GM21526 (cell line): ENCODE measurements around the gene RASGRF2.

Experiments used
- ATAC-seq: cut with Tn5 transposase; IDR thresholded peaks from one replicate; pipeline ENCODE4 v1.9.1; 2021; ENCODE audit warnings: moderate library complexity; ENCODE audit not compliant: unreplicated experiment, low FRiP score

Gene RASGRF2, protein sequence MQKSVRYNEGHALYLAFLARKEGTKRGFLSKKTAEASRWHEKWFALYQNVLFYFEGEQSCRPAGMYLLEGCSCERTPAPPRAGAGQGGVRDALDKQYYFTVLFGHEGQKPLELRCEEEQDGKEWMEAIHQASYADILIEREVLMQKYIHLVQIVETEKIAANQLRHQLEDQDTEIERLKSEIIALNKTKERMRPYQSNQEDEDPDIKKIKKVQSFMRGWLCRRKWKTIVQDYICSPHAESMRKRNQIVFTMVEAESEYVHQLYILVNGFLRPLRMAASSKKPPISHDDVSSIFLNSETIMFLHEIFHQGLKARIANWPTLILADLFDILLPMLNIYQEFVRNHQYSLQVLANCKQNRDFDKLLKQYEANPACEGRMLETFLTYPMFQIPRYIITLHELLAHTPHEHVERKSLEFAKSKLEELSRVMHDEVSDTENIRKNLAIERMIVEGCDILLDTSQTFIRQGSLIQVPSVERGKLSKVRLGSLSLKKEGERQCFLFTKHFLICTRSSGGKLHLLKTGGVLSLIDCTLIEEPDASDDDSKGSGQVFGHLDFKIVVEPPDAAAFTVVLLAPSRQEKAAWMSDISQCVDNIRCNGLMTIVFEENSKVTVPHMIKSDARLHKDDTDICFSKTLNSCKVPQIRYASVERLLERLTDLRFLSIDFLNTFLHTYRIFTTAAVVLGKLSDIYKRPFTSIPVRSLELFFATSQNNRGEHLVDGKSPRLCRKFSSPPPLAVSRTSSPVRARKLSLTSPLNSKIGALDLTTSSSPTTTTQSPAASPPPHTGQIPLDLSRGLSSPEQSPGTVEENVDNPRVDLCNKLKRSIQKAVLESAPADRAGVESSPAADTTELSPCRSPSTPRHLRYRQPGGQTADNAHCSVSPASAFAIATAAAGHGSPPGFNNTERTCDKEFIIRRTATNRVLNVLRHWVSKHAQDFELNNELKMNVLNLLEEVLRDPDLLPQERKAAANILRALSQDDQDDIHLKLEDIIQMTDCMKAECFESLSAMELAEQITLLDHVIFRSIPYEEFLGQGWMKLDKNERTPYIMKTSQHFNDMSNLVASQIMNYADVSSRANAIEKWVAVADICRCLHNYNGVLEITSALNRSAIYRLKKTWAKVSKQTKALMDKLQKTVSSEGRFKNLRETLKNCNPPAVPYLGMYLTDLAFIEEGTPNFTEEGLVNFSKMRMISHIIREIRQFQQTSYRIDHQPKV (N-terminal part only)

DNA sequence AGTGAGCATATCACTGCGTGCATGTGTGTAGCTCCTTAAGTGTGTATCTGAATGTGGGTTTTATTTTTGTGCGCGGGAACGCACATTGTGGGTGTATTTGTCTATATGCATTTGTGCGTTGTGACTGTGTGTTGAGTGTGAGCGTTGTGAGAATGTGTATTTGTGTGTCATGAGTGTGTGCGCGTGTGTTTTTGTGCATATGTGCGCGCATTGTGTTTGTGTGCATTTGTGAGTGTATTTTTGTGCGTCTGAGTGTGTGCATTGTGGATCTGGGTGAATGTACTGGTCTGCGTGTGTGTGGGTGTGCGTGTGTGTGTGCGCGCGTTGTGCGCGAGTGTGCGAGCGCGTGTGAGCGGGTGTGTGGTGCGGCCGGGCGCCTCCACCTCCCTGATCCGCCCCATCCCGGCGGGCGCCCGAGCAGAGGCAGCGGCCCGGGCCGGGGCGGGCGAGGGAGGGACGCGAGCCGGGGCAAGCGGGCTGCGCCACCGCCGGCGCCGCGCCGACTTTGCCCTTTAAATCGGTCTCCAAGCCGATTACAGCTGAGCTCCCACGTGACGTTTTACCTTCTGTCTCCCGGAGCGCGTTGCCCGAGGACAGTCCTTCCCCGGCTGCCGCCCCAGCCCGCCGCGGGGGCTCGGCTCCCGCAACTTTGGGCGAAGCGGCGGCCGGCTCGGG, at the start of gene RASGRF2:
Gene RASGRF2, plus strand, starts transcription at position 596 of the 675 bp plus-strand sequence. CDS start 376 bp downstream, outside the sequence.
- ATAC-seq, result no peak

DNA sequence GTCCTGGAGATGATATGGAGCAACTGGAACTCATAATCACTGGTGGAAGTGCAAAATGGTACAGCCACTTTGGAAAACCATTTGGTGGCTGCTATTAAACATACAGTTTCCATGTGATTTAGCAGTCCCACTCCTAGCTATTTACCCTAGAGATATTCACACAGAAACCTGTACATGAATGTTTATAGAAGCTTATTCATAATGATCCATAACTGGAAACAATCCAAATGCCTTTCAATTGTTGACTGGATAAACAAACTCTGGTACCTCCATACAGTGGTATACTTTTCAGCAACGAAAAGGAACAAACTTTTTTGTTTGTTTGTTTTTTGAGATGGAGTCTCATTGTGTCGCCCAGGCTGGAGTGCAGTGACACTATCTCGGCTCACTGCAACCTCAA, 47.7 kb upstream of the RASGRF2 start:
- no peak for ATAC-seq

DNA sequence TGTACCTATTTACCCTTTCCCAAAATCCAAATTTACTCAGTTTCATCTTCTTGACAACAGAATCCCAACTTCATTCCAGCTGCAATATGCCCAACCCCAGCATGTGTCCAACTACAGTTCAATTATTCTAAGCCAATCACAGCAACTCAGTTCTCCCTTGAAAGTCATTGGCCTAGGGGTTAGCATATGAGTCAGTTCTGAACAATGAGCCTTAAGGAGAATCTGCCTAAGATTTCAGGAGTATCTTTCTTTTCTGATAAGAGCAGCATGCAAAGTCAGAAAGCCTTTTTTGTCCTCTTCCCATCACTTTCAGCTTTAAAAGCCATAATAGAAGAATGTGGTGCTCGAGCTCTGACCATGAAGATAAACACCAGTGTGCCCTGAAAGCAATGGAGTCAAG, 44.4 kb upstream of the RASGRF2 start:
- no peak for ATAC-seq

DNA sequence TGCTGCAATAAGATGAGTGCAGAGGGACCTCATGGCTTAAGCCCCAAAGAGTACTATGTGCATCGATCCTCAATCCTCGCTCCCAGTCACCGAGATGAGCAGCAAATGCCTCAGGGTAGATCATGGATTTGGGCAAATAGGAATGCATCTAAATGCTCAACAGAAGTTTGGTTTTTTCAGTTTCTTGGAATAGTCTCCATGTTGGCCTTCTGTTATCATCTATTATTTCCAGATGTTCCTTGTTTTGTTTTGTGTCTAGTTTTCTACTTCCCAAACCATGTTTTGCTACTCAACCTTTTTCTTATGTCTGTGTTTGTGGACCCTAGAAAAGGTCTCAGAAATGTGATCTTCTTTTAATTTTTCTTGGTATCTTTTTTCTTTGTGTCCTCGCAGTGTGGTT, 43.5 kb upstream of the RASGRF2 start:
- no peak for ATAC-seq

DNA sequence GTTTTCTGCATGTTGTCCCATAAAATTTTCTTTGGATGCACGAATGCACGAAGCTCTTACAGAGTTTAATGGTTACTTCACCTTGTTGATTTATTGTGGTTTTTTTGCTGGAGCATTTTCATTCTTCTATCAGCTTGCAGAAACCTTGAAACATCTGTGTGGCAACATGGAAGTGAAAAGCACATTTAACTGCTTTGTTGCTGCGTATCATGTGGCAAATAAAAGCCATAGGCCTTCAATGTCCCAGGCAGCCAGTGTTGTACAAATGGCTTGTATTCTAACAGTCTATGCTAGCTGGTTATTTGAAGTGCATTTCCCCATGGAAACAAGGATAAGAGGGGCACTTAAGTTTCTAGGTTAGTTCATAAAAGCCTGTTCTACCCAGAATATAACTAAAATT, 42.5 kb upstream of the RASGRF2 start:
- no peak for ATAC-seq

DNA sequence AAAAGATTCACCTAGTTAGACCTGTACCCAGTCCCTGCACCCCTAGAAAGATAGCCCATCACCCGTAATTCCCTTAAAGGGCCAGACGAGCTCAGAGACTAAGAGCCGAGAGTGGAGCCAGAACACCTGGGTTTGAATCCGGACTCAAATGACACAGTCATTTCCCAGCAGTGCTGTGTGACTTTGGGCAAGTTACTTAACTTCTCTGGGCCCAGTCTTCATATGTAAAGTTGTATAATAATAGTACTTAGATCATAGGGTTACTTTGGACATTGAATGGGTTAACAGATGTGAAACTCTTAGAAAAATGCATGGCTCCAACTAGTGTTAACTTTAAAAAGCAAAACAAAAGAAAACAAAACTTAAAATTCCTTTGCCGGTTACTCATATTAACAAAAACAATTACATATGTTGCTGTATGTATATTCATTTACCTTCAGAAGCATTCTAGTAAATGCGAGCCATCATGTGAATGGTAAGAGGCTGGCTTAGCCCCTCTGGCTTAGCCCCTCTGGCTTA, 40.4 kb upstream of the RASGRF2 start:
- no peak for ATAC-seq

DNA sequence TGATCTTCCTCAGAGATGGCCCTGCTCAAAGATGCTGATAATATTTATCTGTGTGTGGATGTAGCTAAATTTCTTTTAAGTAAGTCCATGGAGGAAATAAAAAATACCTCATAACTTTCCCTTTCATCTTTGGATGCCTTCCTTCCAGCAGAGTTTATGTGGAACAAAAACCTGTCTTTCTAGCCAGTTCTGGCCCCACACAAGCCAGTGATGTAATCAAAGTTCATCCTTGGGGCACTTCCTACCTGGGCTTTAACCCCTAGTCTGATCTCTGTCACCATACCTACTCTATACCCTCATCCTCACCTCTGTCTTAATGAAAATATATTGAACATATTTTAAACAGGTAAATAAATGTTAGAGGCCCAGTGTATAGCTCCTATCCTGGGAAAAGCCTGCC, 39.8 kb upstream of the RASGRF2 start:
- no peak for ATAC-seq

DNA sequence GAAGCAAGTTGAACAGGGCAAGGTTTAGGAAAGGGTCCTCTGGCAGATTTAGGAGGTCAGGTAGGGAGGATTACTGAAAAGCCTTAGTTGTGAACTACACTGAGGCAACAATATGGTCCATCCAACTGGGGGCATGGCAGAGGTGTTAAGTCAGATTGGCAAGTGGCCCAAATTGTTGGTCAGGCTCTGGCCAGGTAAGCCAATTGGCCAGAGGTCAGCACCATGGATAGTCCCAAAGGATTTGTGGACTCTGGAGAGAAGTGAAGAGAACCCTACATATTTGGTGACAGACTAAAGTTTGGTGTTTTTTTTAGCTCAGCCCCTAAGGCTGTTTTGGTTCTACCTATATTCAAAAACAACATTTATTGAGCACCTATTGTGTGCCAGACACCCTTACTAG, 39.1 kb upstream of the RASGRF2 start:
- ATAC-seq, result no peak

DNA sequence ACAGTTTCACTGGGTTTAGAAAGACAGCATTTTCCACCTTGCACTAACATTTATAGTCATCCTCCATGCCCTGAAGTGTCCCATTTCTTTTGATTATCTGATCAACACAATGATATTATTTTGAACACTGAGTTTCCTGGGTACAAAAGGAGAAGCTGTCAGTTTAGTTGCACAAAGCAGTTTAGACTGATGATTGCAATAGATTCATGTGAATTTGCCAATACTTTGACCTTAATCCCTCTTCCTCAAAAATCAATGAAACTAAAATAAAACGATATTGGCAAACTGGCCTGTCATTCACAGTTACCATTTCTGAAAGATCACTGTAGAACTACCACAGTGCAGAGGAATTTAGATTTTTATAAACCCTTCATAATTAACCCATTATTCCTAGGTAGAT, 34.2 kb upstream of the RASGRF2 start:
- ATAC-seq, result no peak

DNA sequence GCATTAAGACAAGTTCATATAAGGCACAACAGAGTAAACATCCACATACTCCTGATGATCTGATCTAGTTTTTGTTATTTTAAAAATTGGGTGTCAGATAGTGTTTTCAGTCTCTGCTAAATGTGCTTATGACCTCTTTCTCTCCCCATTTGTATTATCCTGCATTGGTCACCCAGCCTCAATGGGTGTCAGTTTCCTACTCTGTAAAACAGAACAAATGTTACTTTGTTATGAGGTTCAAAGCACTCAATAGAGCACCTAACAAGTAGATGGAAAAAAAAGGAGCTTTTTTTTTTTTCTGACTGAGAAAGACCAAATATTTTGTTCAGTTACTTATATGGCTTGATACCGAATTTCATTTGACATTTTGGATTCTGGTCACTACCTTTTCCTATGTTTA, 33.6 kb upstream of the RASGRF2 start:
- no peak for ATAC-seq

DNA sequence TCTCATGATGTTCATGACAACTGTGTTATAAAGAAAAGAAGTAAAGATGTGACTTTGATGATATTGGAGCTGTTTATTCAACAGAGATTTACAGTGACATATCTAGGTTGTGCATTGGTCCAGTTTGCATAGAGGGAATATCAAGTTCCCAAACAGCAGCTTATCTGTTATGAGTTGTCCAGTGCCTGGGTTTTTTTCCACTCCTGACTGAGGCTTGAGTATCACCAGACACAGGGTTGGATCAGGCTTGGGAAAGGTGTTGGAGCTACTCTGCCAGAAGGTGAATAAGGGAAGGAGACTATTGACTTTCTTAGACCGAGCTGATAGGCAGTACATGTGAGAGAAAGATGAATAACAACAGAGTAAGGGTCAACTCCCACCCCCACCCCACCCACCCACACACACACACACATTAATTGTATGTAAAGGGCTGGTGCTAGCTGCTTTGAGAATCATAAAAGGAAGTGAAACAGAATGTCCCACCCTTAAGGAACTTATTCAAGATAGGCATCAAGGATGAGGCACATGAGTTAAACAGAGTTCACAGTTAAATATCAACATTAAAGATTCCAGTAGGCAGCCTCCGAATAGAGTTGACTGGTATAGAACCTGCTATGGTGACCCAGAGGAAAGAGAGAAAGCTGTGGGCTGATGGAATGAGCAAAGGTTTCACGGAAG, 33.0 kb upstream of the RASGRF2 start:
- no peak for ATAC-seq

DNA sequence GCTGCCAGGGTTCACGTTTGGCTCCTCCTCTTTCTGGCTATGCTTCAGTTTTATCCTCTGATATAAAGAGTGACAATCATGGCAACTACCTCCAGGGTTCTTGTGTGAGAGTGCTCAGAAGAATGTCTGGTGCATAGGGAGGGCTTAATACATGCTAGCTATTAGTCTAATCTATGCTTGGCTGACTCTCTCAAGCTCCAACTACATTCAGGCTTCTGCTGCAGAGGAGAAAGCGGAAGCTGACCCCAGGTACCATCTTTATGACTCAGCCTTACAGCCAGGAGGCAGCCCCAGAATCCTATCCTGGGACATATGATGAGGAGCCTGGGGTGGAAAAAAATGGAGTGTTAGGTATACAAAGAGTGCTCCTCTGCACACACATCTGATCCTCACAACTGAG, 32.1 kb upstream of the RASGRF2 start:
- no peak for ATAC-seq

DNA sequence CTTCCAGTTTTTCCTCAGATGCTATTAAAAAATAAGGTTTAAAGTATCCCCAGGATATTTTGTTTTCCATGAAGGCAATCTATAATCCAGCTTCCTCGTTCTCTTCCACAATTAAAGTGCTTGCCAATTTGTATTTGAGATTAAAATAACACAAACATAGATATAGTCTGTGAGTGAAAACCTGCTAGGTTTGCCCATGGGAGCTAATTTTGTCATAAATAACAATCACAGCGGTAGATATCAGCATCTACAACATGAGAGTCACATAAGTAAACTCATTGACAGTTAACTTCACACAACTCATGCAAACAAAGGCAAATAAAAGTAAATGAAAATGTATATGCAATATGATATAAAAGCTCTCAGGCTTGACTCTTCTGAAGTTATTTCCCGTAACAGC, 29.2 kb upstream of the RASGRF2 start:
- no peak for ATAC-seq

DNA sequence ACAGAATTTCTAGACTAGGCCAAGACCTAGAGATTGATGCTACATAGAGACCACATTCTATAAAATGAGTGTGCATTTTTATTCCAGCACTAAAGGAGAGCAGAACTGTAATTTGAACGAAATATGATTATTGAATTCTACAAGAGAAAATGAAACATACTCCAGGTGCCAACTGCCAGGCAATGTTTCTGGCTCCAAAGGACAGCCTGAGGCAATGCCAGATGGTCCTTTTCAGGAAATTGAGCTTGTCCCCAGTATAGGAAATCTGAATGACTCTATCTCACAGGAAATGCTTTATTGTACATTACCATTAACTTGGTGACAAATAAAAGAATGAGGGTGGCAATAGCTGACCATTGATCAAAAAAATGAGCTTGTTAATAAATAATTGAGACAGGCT, 28.8 kb upstream of the RASGRF2 start:
- ATAC-seq, result no peak

DNA sequence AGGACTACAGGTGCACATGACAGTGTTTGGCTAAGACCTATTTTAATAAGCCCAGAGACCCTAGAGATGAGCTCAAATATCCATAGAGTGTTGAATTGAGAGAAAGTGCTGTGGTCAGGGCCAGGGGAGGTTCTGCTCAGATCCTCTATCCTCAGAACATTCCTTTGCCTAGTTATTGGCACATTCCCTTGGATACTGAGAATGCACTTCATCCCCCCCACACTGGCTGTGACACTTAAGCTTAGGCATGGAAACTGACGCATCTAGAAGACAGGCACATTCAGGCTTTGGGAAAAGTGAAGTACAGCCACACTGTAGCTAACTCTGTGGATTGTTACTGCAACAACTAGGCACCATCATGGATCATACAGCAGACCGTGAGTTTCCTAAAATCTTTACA, 27.1 kb upstream of the RASGRF2 start:
- ATAC-seq, result no peak

DNA sequence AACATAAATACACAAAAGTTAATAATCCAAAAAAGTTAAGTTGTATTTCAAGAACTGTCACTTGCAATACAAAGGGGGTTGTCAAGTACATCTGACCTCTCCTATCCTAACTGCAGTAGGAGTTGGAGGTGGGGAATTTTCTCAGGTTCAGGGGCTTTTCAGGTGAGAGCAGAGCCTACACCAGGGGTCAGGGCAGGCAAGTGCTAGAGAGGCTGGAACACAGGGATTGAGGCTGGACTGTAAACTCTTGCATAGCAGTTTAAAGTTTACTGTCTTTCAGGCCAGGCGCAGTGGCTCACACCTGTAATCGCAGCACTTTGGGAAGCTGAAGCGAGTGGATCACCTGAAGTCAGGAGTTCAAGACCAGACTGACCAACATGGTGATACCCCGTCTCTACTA, 25.4 kb upstream of the RASGRF2 start:
- ATAC-seq, result no peak

DNA sequence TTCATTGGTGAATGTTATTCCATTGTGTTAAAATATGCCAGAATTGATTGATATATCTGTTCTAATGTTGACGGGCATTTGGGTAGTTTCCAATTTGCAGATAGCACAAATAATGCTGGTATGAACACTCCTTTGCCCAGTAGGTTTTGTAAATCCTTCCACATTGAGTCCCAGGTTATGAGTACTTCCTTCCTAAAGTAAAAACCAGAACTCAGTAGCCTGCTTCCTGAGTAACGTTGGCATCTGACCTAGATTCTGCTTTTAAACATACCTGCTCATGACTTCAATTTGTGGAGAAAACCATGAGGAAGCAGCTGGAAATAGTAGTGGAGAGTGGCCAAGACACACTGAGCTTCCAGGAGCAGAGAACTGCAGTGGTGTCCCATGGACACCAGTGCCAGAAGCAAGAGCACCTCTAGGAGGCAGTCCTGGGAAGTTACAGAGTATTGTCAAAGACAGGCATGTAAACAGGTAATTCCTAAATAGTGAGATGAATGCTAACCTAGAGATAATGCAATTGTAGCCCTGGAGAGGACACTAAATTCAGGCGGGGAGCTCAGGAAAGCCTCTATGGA, 24.3 kb upstream of the RASGRF2 start:
- ATAC-seq, result no peak

DNA sequence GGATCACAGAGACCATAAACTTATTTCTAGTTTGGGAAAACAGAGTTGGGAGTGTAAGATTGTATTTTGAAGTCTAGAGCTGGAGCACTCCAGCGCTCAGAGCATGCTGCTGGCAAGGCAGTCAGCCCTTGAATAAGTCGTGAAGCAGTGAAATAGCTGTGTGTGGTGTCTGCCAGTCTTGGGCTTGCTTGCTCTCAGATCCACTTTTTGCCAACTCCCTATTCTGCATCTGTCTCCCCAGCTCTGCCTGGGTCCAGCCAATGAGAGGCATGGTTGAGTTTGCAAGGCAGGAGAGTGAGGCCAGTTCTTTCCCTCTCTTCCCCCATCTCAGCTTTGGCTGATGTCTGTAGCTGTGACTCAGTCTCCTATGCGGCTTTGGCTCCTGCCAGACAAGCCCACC, 23.3 kb upstream of the RASGRF2 start:
- no peak for ATAC-seq

DNA sequence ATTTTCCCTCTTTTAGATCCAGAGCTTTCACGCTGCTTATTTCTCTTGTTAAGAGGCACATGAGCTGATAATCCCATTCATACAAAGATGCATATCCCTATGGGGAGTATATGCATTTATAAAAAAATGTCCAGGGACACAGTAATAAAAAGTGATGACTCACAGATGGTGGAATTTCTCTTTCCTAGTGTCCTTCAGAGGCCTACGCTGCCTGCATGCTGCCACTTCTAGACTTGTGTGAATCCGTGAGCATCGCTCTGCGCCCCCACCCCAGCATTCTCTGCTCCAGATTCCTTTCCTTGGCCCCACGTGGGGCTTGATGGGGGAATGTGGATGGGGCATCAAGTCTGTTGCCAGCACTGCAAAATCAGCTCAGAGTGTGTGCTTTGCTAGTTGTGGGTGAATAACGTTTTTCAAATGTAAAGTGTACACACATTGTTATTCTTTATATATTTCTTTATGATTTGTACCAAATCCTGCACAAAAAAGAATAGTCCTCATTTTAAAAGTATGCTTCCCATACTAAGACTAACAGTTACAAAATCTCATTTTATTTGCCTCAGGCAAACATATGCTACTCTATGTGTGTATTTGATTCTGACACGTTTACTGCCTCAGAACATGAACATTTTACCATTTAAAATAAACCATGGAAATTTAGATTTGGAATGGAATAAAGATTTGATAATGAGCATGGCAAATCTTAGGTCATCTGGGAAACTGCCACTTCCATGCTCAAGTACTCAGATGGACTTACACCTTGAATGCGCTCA, 22.4 kb upstream of the RASGRF2 start:
- no peak for ATAC-seq
